ENCODE results near the gene CERS5.

GRCh38 chr12:50111693-50112455 lies 55.3 kb downstream of the CERS5 start, which contains the start of gene COX14:
- TF ChIP-seq CTCF (IDR thresholded peaks at IDR 0.05) (peak; percentile 87 to 91 (median 89)), POLR2A (IDR thresholded peaks at IDR 0.05) (peak in 3 of 4 donors; percentile 66 to 96 (median 96))

Data from esophagus squamous epithelium (tissue), 4 donors.